Fibroblast of lung (primary cell): ENCODE measurements around the gene SLC25A3. TPM values are rescaled to one million over a fixed set of nuclear protein-coding genes. Genes with fewer than 3 reads are reported as not detected.

ENCODE experiments used
- DNase-seq, 2 donors: peaks; one replicate each; pipeline versions ENCODE4 v3.0.0 to v3.0.0-alpha.2; 2010; ENCODE audit warnings: low read depth in 2 of 2
- H2AFZ ChIP-seq: 2 replicates; pipeline ENCODE4 v1.5.1; 2012; ENCODE audit warnings: low read length, control low read depth, inconsistent platforms
- H3K27ac ChIP-seq: 2 replicates; pipeline ENCODE4 v1.5.1; 2011; ENCODE audit warnings: low read length, control low read depth; ENCODE audit not compliant: insufficient read depth
- H3K27me3 ChIP-seq: 2 replicates; pipeline ENCODE4 v1.5.1; 2011; ENCODE audit warnings: mild to moderate bottlenecking, low read length; ENCODE audit not compliant: control insufficient read depth, insufficient read depth
- H3K36me3 ChIP-seq: 2 replicates; pipeline ENCODE4 v1.5.1; 2011; ENCODE audit warnings: low read length; ENCODE audit not compliant: control insufficient read depth, insufficient read depth
- H3K4me1 ChIP-seq: 2 replicates; pipeline ENCODE4 v1.5.1; 2011; ENCODE audit warnings: low read length; ENCODE audit not compliant: control insufficient read depth, insufficient read depth; ENCODE audit errors: extremely low read depth
- H3K4me2 ChIP-seq: 2 replicates; pipeline ENCODE4 v1.5.1; 2011; ENCODE audit warnings: low read length, control low read depth; ENCODE audit not compliant: insufficient read depth; ENCODE audit errors: extremely low read depth
- H3K4me3 ChIP-seq, 4 experiments: fragments of 200-600 bp in 1 of 4; sonication (generic) in 1 of 4; replicated peaks in 1 of 4; 2 replicates each; pipeline ENCODE4 v1.5.1; 2011 to 2016; ENCODE audit warnings: low read length in 4 of 4, low read depth in 3 of 4, mild to moderate bottlenecking in 3 of 4, control low read depth in 2 of 4, inconsistent platforms in 1 of 4, mixed read lengths in 1 of 4; ENCODE audit not compliant: insufficient read depth in 1 of 4; ENCODE audit errors: control extremely low read depth in 1 of 4
- H3K79me2 ChIP-seq: 2 replicates; pipeline ENCODE4 v1.5.1; 2012; ENCODE audit warnings: mild to moderate bottlenecking, low read length, inconsistent platforms; ENCODE audit not compliant: control insufficient read depth, insufficient read depth
- H3K9ac ChIP-seq: 2 replicates; pipeline ENCODE4 v1.5.1; 2011; ENCODE audit warnings: mild to moderate bottlenecking, low read length, control low read depth; ENCODE audit not compliant: insufficient read depth
- H3K9me3 ChIP-seq: 2 replicates; pipeline ENCODE4 v1.5.1; 2012; ENCODE audit warnings: low read depth, low read length; ENCODE audit not compliant: control insufficient read depth, insufficient read depth
- H4K20me1 ChIP-seq: 2 replicates; pipeline ENCODE4 v1.5.1; 2011; ENCODE audit warnings: low read length; ENCODE audit not compliant: control insufficient read depth, insufficient read depth; ENCODE audit errors: extremely low read depth
- CTCF ChIP-seq, 2 donors: IDR thresholded peaks in 1 of 2; conservative IDR thresholded peaks in 1 of 2; 1 replicate in 1 of 2; 2 replicates in 1 of 2; pipeline ENCODE4 v1.5.1; 2011 to 2012; ENCODE audit warnings: low read length in 2 of 2, control low read depth in 1 of 2, inconsistent platforms in 1 of 2, low read depth in 1 of 2, mild to moderate bottlenecking in 1 of 2
- EZH2 ChIP-seq: IDR thresholded peaks from 2 replicates; pipeline ENCODE4 v1.5.1; 2012; ENCODE audit warnings: low read length, control low read depth, mild to moderate bottlenecking; ENCODE audit errors: missing control alignments
- polyA plus RNA-seq, 2 donors: library from polyadenylated mRNA; depleted of rRNA in 1 of 2; stranded (reverse) in 1 of 2; unstranded in 1 of 2; fragments of >200 nt; gene quantifications; 2 replicates each; pipeline ENCODE4 v1.2.1, GENCODE V29; 2011 to 2012; ENCODE audit warnings: missing spikeins in 1 of 2
- total RNA-seq: library from RNA; depleted of rRNA; stranded (reverse); fragments of >200 nt; gene quantifications from 2 replicates; pipeline ENCODE4 v1.2.1, GENCODE V29; 2014

SLC25A3 gene
- total and polyA plus RNA-seq, 2 donors (not counting 1 experiment from before 2014, with no cell fraction given), result 541 to 1,157 TPM

DNA sequence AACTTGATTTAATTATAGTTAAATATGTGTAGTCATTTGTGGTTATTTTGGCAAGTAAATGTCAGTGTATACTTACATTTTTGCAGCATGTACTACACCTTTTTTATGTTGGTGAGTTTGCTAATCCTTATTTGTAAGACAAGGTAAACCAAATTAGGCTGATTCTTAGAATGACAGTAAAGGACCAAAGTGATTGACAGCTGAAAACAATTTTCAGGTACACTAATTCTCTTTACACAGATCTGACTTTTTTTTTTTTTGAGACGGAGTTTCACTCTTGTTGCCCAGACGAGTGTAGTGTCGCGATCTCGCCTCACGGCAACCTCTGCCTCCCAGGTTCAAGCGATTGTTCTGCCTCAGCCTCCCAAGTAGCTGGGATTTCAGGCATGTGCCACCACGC is 8.4 kb downstream of the SLC25A3 start:
- H3K79me2 ChIP-seq, result peaks cover 24% of the 10 kb centered on the region
- H3K36me3 ChIP-seq, result peaks cover 16% of the 10 kb centered on the region
- no peaks in the 10 kb centered on the region for H3K4me1 ChIP-seq
- no peak overlapping the region for H2AFZ ChIP-seq
- no peak overlapping the region for H3K27ac ChIP-seq
- H3K9me3 ChIP-seq, result no peaks in the 10 kb centered on the region
- no peak overlapping the region for H3K4me2 ChIP-seq
- no peak for DNase-seq
- H4K20me1 ChIP-seq, result no peaks in the 10 kb centered on the region
- H3K9ac ChIP-seq, result no peak overlapping the region
- H3K4me3 ChIP-seq, result no peak overlapping the region
- TF ChIP-seq CTCF (conservative IDR thresholded peaks at IDR 0.05 in 1 of 2, IDR thresholded peaks at IDR 0.05 in 1 of 2; ENCODE audit: low read depth in 1 of 2, low read length in 2 of 2), result no peak
- TF ChIP-seq EZH2, result no peak
- H3K27me3 ChIP-seq, result no peaks in the 10 kb centered on the region

DNA sequence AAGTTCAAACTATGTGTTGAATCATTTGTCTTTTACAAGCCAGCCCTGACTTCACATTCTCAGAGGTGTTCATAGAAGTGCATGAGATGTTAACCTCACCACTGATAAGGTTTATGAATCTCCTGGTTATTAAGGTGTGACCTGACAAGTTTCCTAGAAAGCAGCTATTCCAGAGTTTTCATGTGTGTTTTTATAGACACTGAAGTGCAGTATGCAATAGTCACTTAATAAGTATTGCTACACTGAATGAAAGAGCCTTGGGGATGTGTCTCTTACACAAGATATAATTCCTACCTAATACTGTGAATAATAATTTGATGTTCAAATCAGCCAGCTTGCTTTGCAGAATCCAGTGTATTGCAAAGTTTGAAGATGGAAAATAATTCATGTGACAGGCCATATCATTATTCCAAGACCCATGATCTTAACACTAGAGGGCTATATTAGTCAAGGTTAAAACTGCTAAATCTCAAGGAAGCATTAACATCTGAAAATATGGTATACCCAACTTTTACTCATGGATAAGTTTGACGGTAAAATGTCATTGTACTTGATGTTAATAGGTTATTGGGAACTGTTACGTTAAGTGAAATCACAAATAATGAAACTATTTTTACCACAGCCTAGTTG is 13.0 kb downstream of the SLC25A3 start:
- H2AFZ ChIP-seq, result no peak overlapping the region
- no peaks in the 10 kb centered on the region for H3K27me3 ChIP-seq
- no peak overlapping the region for H3K4me2 ChIP-seq
- H4K20me1 ChIP-seq, result no peaks in the 10 kb centered on the region
- no peak overlapping the region for H3K9ac ChIP-seq
- no peaks in the 10 kb centered on the region for H3K9me3 ChIP-seq
- peak in 1 of 2 donors; percentile 22 for DNase-seq
- no peaks in the 10 kb centered on the region for H3K4me1 ChIP-seq
- H3K27ac ChIP-seq, result no peak overlapping the region
- TF ChIP-seq CTCF (conservative IDR thresholded peaks at IDR 0.05 in 1 of 2, IDR thresholded peaks at IDR 0.05 in 1 of 2; ENCODE audit: low read depth in 1 of 2, low read length in 2 of 2) (peak in 1 of 2 donors; percentile 11), EZH2 (no peak)
- H3K36me3 ChIP-seq, result peaks cover 9% of the 10 kb centered on the region
- H3K4me3 ChIP-seq, result no peak overlapping the region
- H3K79me2 ChIP-seq, result no peaks in the 10 kb centered on the region

DNA sequence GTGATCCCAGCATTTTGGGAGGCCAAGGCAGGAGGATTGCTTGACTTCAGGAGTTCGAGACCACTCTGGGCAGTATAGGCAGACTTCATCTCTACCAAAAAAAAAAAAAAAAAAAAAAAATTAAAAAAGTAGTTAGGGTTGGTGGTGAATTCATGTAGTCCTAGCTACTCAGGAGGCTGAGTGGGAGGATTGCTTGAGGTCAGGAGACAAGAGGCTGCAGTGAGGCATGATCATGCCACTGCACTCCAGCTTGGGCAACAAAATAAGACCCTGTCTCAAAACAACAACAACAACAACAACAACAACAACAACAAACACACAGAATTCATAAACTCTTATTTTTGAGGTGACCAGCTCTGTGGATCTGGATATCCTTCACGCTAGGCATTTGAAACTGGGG is 17.1 kb downstream of the SLC25A3 start:
- Histone ChIP-seq H4K20me1 (no peaks in the 10 kb centered on the region), H3K27ac (no peak overlapping the region), H3K9ac (no peak overlapping the region), H3K9me3 (no peaks in the 10 kb centered on the region), H3K4me1 (no peaks in the 10 kb centered on the region), H3K27me3 (no peaks in the 10 kb centered on the region), H3K79me2 (no peaks in the 10 kb centered on the region), H3K4me3 (no peak overlapping the region), H3K4me2 (no peak overlapping the region), H2AFZ (no peak overlapping the region), H3K36me3 (no peaks in the 10 kb centered on the region)
- DNase-seq, result no peak
- TF ChIP-seq CTCF (conservative IDR thresholded peaks at IDR 0.05 in 1 of 2, IDR thresholded peaks at IDR 0.05 in 1 of 2; ENCODE audit: low read depth in 1 of 2, low read length in 2 of 2), result no peak
- TF ChIP-seq EZH2, result no peak
